GM10266 (cell line): Measurements from ENCODE around the gene CPED1.

Experiments
- DNase-seq: peaks from one replicate; pipeline ENCODE4 v3.0.0; 2012; ENCODE audit errors: extremely low spot score
- CTCF ChIP-seq: IDR thresholded peaks from 2 replicates; pipeline ENCODE4 v1.5.1; 2012; ENCODE audit warnings: mild to moderate bottlenecking, low read depth; ENCODE audit not compliant: control insufficient read depth, insufficient read depth; ENCODE audit errors: missing control alignments

The CPED1 gene

GRCh38 chr7:120949393-120949911 lies 39.1 kb upstream of the CPED1 start:
- TF ChIP-seq CTCF = no peak
- no peak for DNase-seq

DNA sequence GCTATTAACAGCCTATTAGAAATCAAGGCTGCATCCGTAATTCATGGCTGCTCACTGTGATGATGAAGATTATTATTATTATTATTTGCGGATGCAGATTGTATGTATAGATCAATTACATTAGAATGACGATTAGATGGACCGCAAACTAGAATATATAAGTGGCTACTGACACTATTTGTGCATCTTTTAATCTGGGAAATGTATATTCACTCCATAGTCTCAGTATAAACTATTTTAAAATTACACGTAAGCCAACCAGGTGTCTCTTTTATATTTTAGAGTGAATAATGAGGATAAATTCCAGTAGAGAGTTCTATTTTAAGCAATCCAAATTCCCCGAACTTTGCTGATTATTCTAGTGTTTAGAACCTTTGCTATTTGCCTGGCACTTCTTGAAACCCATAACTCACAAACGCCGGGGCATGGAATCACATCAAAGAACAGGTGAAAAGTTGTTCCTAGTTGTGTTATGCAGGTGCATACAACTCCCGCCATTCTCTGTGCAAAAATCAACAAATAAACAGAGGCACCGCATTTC lies 38.4 kb upstream of the CPED1 start:
- DNase-seq = no peak
- no peak for TF ChIP-seq CTCF

- peak; percentile 84 for DNase-seq
Measured at GRCh38 chr7:120950539-120951308, 37.8 kb upstream of the CPED1 start, which contains the start of gene ING3. ING3 (plus strand) TSS chr7:120950777; CDS start chr7:120950897, 120 bp downstream.

DNA sequence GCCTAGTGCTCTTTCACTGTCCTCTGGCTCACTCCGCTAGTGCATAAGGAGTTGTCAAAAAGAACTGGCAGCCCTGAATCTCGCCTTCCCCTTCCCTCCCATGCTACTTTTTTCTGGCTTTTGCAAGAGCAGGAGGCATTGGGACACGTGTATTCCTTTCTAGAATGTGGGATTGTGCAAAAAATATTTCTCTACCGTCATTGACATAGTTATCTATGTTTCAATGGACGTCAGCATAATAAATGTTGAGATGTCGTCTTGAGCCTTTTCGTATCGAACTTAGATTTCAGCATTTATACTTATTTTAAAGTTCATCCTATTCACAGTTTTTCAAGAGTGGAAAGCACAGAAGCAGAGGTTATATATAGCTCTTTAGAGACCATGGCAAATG lies 37.2 kb upstream of the CPED1 start:
- DNase-seq = no peak
- no peak for TF ChIP-seq CTCF

More at GRCh38 chr7:120950539-120951308, 37.8 kb upstream of the CPED1 start, which contains the start of gene ING3:
- no peak for TF ChIP-seq CTCF

DNA sequence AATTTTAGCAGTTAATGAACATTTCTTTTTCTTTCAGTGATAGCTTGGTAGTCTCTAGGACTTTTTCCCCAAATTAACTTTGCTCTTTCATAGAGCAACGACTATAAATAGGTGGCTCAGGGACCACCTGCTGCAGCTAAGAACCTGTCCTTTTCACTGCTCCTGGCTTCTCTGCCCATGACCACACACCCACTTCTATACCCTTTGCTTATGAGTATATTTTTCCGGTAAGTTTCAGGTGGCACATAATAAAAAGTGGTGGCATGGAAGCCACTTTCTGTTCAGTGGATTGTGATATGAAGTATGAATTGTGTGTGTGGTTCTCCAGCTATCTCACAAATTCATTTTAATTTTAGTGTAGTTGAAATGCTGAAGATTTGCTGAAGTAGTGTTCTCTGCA lies 36.7 kb upstream of the CPED1 start:
- no peak for TF ChIP-seq CTCF
- DNase-seq = no peak

DNA sequence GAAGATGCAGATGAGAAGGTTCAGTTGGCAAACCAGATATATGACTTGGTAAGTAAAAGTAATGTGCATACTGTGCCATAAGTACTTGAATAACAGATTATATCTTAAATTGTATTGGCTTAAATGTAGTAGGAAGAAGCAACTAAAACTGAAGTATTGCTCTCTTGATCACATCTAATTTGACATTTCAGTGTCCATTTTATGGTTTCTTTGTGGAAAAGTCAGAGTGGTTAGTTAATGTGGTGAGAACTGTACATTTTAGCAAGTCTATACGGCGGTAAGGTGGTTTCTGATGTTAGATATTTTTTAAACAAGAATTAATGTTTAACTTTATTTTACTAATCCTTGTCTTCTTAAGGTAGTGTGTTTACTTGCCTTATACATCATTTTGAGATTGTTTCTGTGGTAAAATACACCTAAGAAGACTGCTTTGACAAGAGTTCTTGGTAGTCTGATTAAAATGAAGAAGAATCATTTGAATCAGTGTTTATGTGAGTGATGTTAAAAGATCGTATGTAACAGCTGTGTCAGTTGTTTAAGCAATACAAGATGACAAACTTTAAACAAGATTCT lies 32.8 kb upstream of the CPED1 start:
- no peak for DNase-seq
- TF ChIP-seq CTCF = no peak
